Fibroblast of lung (primary cell): ENCODE data around the gene P2RX1.

Source experiments
- EZH2 ChIP-seq: IDR thresholded peaks from 2 replicates; pipeline ENCODE4 v1.5.1; 2012; ENCODE audit warnings: low read length, control low read depth, mild to moderate bottlenecking; ENCODE audit errors: missing control alignments
- TF ChIP-seq, protein P1 (sequence below), 2 donors: IDR thresholded peaks in 1 of 2; conservative IDR thresholded peaks in 1 of 2; 1 replicate in 1 of 2; 2 replicates in 1 of 2; pipeline ENCODE4 v1.5.1; 2011 to 2012; ENCODE audit warnings: low read length in 2 of 2, control low read depth in 1 of 2, inconsistent platforms in 1 of 2, low read depth in 1 of 2, mild to moderate bottlenecking in 1 of 2

DNA sequence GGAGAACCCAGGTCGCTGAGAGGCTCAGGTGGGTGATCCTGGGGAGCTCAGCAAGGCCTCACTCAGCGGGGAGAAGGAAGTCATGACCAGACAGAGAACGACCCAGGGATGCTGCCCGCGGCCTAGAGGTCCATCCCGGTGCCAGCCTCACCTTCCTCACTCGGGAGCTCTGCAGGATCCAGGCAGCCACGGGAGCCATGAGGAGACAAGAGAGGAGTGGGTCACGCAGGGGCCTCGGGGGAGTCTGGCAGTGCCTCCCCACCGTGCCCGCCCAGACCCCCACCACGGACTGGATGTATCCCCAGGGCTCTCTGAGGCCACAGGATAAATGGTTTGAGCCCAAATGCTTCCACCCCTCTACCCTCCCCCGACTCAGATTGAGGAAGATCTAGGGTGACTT is 37.3 kb upstream of the P2RX1 start:
- TF ChIP-seq, protein P1, sequence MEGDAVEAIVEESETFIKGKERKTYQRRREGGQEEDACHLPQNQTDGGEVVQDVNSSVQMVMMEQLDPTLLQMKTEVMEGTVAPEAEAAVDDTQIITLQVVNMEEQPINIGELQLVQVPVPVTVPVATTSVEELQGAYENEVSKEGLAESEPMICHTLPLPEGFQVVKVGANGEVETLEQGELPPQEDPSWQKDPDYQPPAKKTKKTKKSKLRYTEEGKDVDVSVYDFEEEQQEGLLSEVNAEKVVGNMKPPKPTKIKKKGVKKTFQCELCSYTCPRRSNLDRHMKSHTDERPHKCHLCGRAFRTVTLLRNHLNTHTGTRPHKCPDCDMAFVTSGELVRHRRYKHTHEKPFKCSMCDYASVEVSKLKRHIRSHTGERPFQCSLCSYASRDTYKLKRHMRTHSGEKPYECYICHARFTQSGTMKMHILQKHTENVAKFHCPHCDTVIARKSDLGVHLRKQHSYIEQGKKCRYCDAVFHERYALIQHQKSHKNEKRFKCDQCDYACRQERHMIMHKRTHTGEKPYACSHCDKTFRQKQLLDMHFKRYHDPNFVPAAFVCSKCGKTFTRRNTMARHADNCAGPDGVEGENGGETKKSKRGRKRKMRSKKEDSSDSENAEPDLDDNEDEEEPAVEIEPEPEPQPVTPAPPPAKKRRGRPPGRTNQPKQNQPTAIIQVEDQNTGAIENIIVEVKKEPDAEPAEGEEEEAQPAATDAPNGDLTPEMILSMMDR (conservative IDR thresholded peaks at IDR 0.05 in 1 of 2, IDR thresholded peaks at IDR 0.05 in 1 of 2; ENCODE audit: low read depth in 1 of 2, low read length in 2 of 2): no peak
- no peak for TF ChIP-seq EZH2
